Fibroblast of skin of left biceps (primary cell): Measurements from ENCODE around the gene HHAT.

Experiments used
- DNase-seq, 2 experiments: peaks; one replicate each; pipeline ENCODE4 v3.0.0-alpha.2; 2013; ENCODE audit warnings: low read depth in 2 of 2

HHAT gene

GRCh38 chr1:210709701-210710100 lies 381.0 kb downstream of the HHAT start:
- no peak for DNase-seq

- no peak for DNase-seq
Measured at GRCh38 chr1:210711825-210712612, 383.3 kb downstream of the HHAT start.

GRCh38 chr1:210715072-210715471 lies 386.4 kb downstream of the HHAT start:
- no peak for DNase-seq

- no peak for DNase-seq
Measured at GRCh38 chr1:210722410-210723081, 393.8 kb downstream of the HHAT start.

GRCh38 chr1:210723646-210724045 lies 394.9 kb downstream of the HHAT start:
- no peak for DNase-seq

GRCh38 chr1:210724768-210725167 lies 396.1 kb downstream of the HHAT start:
- DNase-seq, result no peak
